NCI-H526 (cell line): ENCODE data around the gene DMRTB1.
A peak's percentile ranks its signal among the peaks of the same experiment; 100 is the strongest.
"Not testable (repeated sequence)": the region's sequence is repeated elsewhere in the genome, so short reads cannot be mapped to it uniquely, and the experiment has no call there.

Experiments
- DNase-seq, 2 experiments: peaks; one replicate each; lab custom pipeline; 2025; lab: John Stamatoyannopoulos, UW

DMRTB1 gene

GRCh38 chr1:53459321-53460175 is at the start of gene DMRTB1:
Gene DMRTB1 (plus strand): TSS chr1:53459399. CDS start chr1:53459454, 55 bp downstream.
- DNase-seq: no peak

DNA sequence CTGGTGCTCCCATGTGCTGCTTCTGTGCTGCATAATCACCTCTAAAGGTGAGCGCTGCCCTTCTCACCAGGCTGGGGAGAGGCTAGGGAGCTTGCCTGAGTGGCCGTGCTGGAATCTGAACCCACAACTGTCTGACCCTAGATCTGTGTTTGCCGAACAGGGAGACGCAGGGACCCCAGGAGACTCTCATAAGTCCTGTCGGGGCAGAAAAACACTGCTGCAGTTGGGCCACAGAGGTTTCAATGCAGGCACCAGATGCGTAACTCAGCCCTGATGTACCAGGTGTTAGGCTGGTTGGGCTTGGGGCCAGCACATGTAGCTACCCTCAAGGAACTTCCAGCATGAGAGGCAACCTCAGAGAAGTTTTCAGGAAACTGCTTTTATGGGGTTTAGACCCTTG is 49.5 kb upstream of the DMRTB1 start:
- DNase-seq: no peak

- no peak for DNase-seq
Observed at GRCh38 chr1:53410100-53410541, 49.1 kb upstream of the DMRTB1 start.

GRCh38 chr1:53410701-53411100 is 48.5 kb upstream of the DMRTB1 start:
- no peak for DNase-seq

DNA sequence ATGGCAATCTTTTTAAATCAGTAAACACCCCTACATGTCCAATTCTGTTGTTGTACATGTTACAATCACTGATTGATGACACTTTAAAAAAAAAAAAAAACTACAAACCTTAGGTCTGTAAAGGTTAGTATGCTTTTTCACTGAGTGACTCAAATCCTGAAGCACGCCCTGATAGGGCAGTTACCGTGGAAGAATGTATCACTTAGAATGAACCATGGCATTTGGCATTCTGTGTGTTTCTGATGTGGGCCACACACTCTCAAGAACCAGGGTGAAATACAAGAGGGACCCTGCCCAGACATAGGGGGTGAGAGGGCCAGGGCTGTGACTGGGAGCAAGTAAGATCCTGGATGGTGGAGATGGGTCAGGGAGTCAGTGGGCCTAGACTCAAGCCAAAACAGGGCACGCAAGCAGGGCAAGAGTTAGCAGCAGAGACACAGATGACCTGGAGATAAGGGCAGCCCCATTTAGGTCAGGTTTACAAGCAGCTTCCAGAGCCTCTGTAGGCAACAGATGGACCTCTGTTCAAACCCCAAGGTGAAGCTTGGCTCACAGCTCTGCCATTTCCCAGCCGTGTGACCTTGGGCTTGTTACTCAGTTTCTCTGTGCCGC is 47.6 kb upstream of the DMRTB1 start:
- no peak for DNase-seq

DNA sequence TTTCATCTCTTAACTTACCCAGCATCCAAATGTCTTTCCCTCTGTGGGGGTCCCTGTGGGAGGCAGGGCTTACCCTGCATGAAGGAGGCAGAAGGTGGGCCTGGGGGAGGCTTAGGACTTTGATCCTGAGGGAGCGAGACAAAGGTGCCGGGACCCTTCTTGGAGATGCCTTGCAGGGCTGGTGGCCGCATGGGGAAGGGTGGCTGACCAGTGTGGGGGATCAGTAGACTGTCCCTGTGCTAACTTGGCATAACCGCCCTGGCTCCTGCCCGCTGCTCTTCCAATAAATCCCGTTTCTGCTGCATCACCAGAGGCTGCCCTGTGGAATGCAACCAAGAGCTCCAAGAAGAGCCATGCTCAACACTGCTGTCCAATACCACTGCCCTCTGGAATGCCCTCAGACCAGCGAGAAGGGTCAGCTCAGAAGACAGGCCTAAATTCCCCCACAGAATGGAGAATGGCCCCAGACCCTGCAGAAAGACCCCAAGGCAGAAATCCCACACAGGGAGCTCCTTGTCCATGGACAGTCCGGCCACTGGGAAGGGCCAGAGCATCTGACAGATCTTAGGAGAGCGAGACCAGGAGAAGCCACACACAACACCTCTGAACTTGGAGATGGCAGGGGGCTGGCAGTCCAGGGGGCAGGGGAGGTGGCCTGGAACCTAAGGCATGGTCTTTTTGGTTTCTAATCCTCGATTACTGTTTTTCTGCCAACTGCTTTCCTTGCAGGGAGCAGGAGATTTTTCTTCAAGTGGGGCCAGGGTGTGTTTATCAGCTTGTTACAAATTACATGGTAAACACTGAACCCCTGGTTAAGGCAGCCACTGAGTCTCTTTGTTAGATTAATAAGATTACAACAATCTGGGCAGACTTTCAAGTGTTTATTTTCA is 46.7 kb upstream of the DMRTB1 start:
- no peak for DNase-seq

DNA sequence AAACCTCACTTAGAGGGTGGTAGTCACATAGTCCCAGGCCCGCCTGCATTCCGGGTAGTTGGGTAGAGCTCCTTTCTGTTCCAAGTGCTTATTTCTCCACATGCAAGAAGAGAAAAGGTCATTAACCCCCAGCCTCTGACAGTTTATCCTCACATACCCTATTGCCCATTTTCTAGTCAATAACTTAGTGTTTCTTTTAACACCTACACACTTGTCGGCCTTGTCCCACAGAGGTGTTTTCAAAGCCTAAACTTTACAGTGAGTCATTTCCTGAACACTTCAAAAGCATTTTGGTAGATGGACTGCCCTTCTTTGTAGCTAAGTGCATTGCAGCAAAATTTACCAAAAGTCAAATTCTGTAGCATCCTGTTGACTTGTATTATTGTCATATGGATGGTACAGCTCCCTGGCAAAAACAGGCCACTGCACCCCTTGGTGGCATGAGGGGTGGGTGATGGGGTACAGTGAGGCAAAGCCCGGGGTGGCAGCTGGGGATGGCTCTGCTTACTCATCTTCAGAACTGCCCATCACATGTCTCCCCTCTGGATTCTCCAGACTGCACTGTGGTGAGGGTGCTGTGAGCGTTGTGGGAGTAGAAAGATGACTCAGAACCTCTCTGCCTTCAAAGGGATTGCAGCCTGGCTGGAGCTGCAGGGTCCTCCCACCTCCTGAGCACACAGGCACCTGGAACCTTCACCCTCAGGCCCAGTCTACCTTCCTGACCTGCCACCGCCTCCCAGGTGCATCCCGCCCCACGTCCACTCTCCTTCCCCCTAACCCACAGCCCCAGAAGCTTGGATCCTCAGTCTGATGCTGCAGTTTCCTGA is 45.8 kb upstream of the DMRTB1 start:
- DNase-seq: no peak

GRCh38 chr1:53414632-53415031 is 44.6 kb upstream of the DMRTB1 start:
- DNase-seq: no peak

- no peak for DNase-seq
Observed at GRCh38 chr1:53415432-53415831, 43.8 kb upstream of the DMRTB1 start.

- DNase-seq: peak; percentile 84 to 86
Observed at GRCh38 chr1:53416269-53416813, 42.9 kb upstream of the DMRTB1 start.

DNA sequence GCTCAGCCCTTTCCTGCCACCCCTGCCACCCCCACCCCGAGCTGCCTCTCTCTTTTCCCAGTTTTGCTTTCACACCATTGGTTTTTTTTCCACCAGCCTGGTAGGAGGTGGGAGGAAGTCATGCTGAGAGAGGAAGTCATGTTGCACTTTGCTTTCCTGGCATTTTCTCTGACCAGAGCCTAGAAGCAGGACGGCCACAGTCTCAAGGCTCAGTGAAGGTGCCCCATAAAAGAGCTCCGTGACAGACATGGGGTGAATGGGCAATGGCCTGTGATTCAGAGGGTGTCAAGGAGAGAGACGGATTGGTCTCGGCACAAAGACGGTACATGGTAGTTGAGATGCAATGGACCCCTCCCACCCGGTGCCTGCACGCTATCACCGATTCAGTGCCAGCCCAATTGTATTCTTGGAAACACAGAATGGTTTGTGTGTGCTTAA is 42.1 kb upstream of the DMRTB1 start:
- DNase-seq: peak; percentile 43 to 45

DNA sequence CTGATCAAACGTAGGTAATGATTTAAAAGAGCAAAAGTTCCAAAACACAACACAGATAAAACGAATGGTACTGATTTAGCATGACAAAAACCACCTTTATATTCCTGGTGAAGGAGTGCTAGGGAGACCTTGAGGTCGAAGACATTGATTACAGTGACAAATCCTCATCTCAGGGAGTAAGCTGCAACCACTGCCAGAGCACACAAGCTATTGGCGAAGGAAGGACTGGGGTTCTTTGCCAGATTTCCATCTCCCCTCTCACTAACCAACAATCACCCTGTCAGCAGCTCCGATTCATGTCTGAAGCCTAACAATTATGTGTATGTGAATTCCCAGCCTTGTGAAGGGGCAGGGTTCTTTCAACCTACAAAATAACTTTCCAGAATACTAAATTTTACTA is 40.2 kb upstream of the DMRTB1 start:
- DNase-seq: no peak

- DNase-seq: no peak
Observed at GRCh38 chr1:53420341-53420740, 38.9 kb upstream of the DMRTB1 start.

- DNase-seq: no peak
Observed at GRCh38 chr1:53421208-53421607, 38.0 kb upstream of the DMRTB1 start.

DNA sequence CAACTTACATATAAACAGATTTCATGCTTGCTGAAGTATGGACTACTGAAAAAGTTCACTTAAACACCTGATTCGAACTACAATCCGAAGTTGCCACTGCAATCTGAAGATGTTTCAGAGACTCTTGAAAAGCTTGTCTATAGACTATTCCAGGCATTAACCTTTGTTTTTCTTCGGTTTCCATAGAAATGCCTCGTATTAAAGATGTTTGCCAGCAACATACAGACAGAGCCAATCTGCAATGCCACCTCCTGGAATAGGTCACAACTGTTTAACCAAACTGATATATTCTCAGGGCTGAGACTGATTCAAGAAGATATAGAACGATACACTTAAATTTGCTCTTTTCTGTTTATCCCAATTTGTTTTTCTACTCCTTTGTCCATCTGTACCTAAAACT is 28.9 kb upstream of the DMRTB1 start:
- DNase-seq: no peak

DNA sequence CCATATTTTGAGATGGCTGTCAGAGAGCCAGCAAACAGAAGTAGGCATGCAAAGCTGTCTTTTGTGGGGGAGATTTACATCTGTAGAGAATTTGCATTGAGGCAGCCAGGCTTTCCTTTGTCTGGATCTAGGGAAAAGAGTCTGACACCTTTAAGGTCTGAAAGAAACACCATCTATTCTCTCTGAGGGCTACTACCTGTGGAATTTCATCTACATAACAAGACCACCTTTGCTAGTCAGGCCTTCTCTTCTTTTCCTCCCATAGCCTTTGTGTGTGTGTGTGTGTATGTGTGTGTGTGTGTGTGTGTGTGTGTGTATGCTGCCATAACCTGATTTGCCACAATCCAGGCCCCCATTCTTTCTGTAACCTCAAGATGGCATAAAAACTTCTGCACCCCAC is 28.4 kb upstream of the DMRTB1 start:
- DNase-seq: peak; percentile 67 to 85

- no peak for DNase-seq
Observed at GRCh38 chr1:53431244-53431643, 28.0 kb upstream of the DMRTB1 start.

DNA sequence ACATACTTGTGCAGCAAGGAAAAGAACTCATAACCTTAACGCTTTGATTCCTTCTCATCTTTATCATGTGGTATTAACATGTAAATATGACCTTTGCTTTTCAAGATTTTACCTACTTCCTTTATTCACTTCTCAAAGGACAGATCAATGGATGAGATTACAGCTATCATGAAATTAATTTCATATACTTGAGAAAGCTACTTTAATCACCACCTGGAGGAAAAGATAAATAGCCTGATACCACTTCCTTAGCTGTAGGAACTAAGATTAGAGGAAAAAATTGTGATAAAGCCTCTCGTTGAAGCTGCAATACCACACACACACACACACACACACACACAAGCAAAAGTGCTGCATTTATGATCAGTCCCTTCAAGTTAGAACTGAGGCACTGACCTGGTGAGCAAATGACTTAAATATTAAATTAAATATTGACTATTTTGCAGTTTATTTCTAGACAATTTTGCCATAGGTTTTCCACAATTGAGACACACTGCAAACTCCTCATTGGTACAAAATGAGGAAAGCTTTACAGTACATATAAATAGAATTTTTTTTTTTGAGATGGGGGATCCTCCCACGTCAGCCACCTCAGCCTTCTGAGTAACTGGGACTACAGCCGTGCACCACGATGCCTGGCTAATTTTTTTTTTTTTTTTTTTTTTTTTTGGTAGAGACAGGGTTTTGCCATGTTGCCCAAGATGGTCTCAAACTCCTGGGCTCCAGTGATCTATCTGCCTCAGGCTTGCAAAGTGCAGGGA is 27.2 kb upstream of the DMRTB1 start:
- DNase-seq: no peak

DNA sequence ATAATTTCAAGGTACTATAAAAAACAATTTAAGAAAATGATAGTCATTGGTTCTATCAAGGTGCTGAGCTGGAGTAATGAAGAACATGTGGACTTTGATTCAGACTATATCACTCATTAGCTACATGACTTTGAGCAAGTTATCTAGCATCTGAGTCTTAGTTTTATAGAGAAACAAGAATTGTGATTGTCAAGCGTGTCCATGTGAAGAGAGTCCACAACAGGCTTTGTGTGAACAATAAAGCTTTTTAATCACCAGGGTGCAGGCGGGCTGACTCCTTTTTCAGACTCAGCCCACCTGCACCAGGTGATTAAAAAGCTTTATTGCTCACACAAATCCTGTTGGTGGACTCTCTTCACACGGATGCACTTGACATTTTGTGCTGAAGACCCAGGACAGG is 26.6 kb upstream of the DMRTB1 start:
- DNase-seq: no peak

DNA sequence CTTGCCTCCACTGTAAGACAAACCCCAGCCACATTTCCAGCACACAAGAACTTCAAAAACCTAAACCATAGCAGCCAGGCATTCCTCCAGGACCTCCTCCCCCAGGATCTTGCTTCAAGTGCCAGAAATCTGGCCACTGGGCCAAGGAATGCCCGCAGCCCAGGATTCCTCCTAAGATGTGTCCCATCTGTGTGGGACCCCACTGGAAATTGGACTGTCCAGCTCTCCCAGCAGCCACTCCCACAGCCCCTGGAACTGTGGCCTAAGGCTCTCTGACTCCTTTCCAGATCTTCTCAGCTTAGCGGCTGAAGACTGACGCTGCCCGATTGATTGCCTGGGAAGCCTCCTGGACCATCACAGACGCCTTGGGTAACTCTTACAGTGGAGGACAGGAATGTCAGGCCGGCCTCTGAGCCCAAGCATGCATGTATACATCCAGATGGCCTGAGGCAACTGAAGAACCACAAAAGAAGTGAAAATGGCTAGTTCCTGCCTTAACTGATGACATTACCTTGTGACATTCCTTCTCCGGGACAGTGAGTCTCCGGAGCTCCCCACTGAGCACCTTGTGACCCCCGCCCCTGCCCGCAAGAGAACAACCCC is 24.7 kb upstream of the DMRTB1 start:
- DNase-seq: not testable (repeated sequence)
